ENCODE measurements around the gene SH3PXD2A. TPM values are rescaled to one million over a fixed set of nuclear protein-coding genes. Genes with fewer than 3 reads are reported as not detected.

The SH3PXD2A gene
- total RNA-seq, 1 donor from 2014 or later = 17.3 TPM

DNA sequence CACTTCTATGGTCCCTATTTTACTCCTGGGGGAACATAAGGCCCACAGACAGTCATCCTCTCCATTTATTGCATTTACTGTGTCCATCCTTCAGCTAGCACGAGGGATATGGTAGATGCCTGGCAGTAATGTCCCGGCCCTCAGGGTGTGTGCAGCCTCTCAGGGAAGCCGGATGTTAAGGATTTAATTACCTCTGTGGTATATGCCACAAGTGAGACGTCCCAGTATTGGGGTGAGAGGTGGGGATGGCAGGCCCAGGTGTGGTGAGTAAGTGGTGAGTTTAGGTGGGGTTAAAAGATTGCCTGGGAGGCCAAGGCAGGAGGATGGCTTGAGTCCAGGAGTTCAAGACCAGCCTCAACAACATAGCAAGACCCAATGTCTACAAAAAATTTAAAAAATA is 144.9 kb downstream of the SH3PXD2A start:
- no peak overlapping the region for H2AFZ ChIP-seq (ENCODE audit: low read depth, low read length)
- no peak for TF ChIP-seq EZH2 (IDR thresholded peaks at IDR 0.05; ENCODE audit: insufficient read depth, low read length)
- TF ChIP-seq, protein P1, sequence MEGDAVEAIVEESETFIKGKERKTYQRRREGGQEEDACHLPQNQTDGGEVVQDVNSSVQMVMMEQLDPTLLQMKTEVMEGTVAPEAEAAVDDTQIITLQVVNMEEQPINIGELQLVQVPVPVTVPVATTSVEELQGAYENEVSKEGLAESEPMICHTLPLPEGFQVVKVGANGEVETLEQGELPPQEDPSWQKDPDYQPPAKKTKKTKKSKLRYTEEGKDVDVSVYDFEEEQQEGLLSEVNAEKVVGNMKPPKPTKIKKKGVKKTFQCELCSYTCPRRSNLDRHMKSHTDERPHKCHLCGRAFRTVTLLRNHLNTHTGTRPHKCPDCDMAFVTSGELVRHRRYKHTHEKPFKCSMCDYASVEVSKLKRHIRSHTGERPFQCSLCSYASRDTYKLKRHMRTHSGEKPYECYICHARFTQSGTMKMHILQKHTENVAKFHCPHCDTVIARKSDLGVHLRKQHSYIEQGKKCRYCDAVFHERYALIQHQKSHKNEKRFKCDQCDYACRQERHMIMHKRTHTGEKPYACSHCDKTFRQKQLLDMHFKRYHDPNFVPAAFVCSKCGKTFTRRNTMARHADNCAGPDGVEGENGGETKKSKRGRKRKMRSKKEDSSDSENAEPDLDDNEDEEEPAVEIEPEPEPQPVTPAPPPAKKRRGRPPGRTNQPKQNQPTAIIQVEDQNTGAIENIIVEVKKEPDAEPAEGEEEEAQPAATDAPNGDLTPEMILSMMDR (IDR thresholded peaks at IDR 0.05; ENCODE audit: insufficient read depth, low read depth, low read length) = no peak
- no peak overlapping the region for H3K4me3 ChIP-seq (ENCODE audit: insufficient read depth, low read depth, low read length)
- no peak overlapping the region for H3K27ac ChIP-seq (ENCODE audit: low read depth, low read length)
- no peaks in the 10 kb centered on the region for H3K27me3 ChIP-seq (ENCODE audit: insufficient read depth, low read length)
- DNase-seq (ENCODE audit: low read depth) (no peak), FAIRE-seq (no peak)
- Mint-ChIP-seq H3K4me1 (ENCODE audit: low read depth, unreplicated experiment) (peaks cover 17% of the 10 kb centered on the region), H3K36me3 (ENCODE audit: low read depth, unreplicated experiment) (no peaks in the 10 kb centered on the region), H3K4me3 (ENCODE audit: unreplicated experiment) (no peak overlapping the region), H3K9me3 (ENCODE audit: unreplicated experiment) (no peaks in the 10 kb centered on the region), H3K27ac (ENCODE audit: unreplicated experiment) (no peak overlapping the region), H3K27me3 (ENCODE audit: low read depth, unreplicated experiment) (no peaks in the 10 kb centered on the region)
- peaks cover 3% of the 10 kb centered on the region for H4K20me1 ChIP-seq (ENCODE audit: insufficient read depth, low read length)
- H3K4me1 ChIP-seq (ENCODE audit: insufficient read depth, low read length) = peaks cover 14% of the 10 kb centered on the region
- no peak overlapping the region for H3K4me2 ChIP-seq (ENCODE audit: low read length)
- no peak overlapping the region for H3K9ac ChIP-seq (ENCODE audit: low read length)
- no peaks in the 10 kb centered on the region for H3K9me3 ChIP-seq (ENCODE audit: insufficient read depth, low read depth, low read length)
- no peaks in the 10 kb centered on the region for H3K79me2 ChIP-seq (ENCODE audit: insufficient read depth, low read length)
- H3K36me3 ChIP-seq (ENCODE audit: insufficient read depth, low read length) = no peaks in the 10 kb centered on the region

DNA sequence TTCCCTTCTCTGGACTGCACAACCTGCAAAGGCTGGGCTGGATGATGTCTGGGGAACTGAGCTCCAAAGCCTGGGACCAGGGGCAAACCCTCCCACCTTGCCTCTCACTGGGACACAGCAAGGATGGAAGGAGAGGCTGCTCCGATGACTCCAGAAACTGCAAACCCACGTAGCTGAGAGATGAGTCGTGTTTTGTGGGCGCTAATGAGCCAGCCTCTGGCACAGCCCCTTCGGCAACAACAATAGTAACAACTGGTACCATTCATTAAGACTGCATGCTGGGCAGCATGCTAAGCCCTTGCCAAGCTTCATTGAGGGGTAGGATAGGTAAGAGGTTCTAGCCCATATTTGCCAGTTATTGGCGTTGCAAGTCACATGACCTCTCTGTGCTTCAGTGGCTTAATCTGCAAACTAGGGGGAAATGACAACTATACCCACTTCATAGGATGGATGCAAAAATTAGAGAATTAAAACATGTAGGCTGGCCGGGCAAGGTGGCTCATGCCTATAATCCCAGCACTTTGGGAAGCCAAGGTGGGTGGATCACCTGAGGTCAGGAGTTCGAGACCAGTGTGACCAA is 145.9 kb downstream of the SH3PXD2A start:
- Mint-ChIP-seq H3K27me3 (ENCODE audit: low read depth, unreplicated experiment) (no peaks in the 10 kb centered on the region), H3K27ac (ENCODE audit: unreplicated experiment) (peak overlapping the region; percentile 23), H3K4me3 (ENCODE audit: unreplicated experiment) (no peak overlapping the region), H3K4me1 (ENCODE audit: low read depth, unreplicated experiment) (peaks cover 11% of the 10 kb centered on the region), H3K9me3 (ENCODE audit: unreplicated experiment) (no peaks in the 10 kb centered on the region), H3K36me3 (ENCODE audit: low read depth, unreplicated experiment) (no peaks in the 10 kb centered on the region)
- Histone ChIP-seq H2AFZ (ENCODE audit: low read depth, low read length) (no peak overlapping the region), H3K27me3 (ENCODE audit: insufficient read depth, low read length) (no peaks in the 10 kb centered on the region), H3K4me3 (ENCODE audit: insufficient read depth, low read depth, low read length) (no peak overlapping the region), H3K79me2 (ENCODE audit: insufficient read depth, low read length) (no peaks in the 10 kb centered on the region), H3K4me1 (ENCODE audit: insufficient read depth, low read length) (peaks cover 8% of the 10 kb centered on the region), H3K9me3 (ENCODE audit: insufficient read depth, low read depth, low read length) (no peaks in the 10 kb centered on the region), H4K20me1 (ENCODE audit: insufficient read depth, low read length) (peaks cover 3% of the 10 kb centered on the region), H3K4me2 (ENCODE audit: low read length) (peak overlapping the region; percentile 30), H3K36me3 (ENCODE audit: insufficient read depth, low read length) (no peaks in the 10 kb centered on the region), H3K27ac (ENCODE audit: low read depth, low read length) (no peak overlapping the region), H3K9ac (ENCODE audit: low read length) (no peak overlapping the region)
- DNase-seq (ENCODE audit: low read depth) (peak; percentile 41), FAIRE-seq (peak; percentile 60)
- TF ChIP-seq EZH2 (IDR thresholded peaks at IDR 0.05; ENCODE audit: insufficient read depth, low read length) = no peak
- TF ChIP-seq, protein P1 (IDR thresholded peaks at IDR 0.05; ENCODE audit: insufficient read depth, low read depth, low read length) = no peak

DNA sequence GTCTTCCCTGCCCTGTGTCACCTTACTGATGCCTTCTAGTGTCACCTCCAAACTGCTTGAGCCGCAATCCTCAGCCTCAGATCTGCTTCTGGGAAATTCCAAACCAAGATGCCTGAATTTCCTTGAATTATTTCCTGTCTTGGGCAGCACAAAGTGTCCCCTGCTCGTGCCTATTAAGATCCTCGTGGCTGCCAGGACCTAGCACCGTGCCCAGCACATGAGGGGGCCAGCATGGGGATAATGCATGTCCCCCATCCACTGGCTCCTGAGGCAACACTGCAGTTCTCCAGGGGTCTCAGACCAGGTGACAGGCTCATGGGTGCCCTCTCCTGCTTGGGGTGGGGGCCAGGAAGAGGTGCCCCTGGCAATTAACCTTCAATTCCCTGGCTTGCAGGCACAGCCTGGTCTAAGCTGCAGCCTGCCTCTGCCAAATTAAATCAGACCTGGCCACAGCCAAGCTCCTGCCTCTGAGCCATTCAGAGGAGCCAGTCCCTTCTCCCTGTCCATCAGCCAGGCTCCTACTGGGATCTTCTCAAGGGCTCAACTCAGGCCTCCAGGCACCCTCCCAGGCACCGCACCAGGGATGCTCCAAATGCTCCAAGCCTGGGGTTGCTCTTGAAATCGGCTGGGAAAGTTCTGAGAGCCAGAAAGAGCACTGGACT is 146.6 kb downstream of the SH3PXD2A start:
- TF ChIP-seq EZH2 (IDR thresholded peaks at IDR 0.05; ENCODE audit: insufficient read depth, low read length) = no peak
- TF ChIP-seq, protein P1 (IDR thresholded peaks at IDR 0.05; ENCODE audit: insufficient read depth, low read depth, low read length) = no peak
- peaks cover 11% of the 10 kb centered on the region for H3K4me1 Mint-ChIP-seq (ENCODE audit: low read depth, unreplicated experiment)
- H3K79me2 ChIP-seq (ENCODE audit: insufficient read depth, low read length) = no peaks in the 10 kb centered on the region
- H3K4me2 ChIP-seq (ENCODE audit: low read length) = peak overlapping the region; percentile 30
- H3K36me3 Mint-ChIP-seq (ENCODE audit: low read depth, unreplicated experiment) = no peaks in the 10 kb centered on the region
- no peak overlapping the region for H3K27ac ChIP-seq (ENCODE audit: low read depth, low read length)
- H3K9me3 Mint-ChIP-seq (ENCODE audit: unreplicated experiment) = no peaks in the 10 kb centered on the region
- peaks cover 8% of the 10 kb centered on the region for H3K4me1 ChIP-seq (ENCODE audit: insufficient read depth, low read length)
- no peak for DNase-seq (ENCODE audit: low read depth)
- H3K36me3 ChIP-seq (ENCODE audit: insufficient read depth, low read length) = no peaks in the 10 kb centered on the region
- no peak for FAIRE-seq
- no peak overlapping the region for H3K27ac Mint-ChIP-seq (ENCODE audit: unreplicated experiment)
- H3K4me3 ChIP-seq (ENCODE audit: insufficient read depth, low read depth, low read length) = no peak overlapping the region
- no peaks in the 10 kb centered on the region for H3K9me3 ChIP-seq (ENCODE audit: insufficient read depth, low read depth, low read length)
- no peak overlapping the region for H3K9ac ChIP-seq (ENCODE audit: low read length)
- H3K27me3 Mint-ChIP-seq (ENCODE audit: low read depth, unreplicated experiment) = no peaks in the 10 kb centered on the region
- peaks cover 3% of the 10 kb centered on the region for H4K20me1 ChIP-seq (ENCODE audit: insufficient read depth, low read length)
- H3K4me3 Mint-ChIP-seq (ENCODE audit: unreplicated experiment) = no peak overlapping the region
- no peaks in the 10 kb centered on the region for H3K27me3 ChIP-seq (ENCODE audit: insufficient read depth, low read length)
- H2AFZ ChIP-seq (ENCODE audit: low read depth, low read length) = no peak overlapping the region
